Smooth muscle cell of trachea (primary cell): ENCODE measurements around the gene MEOX1. TPM values are rescaled to one million over a fixed set of nuclear protein-coding genes. Genes with fewer than 3 reads are reported as not detected.

Experiments used
- total RNA-seq: library from RNA; depleted of rRNA; stranded (reverse); fragments of >200 nt; gene quantifications from 2 replicates; pipeline ENCODE4 v1.2.1, GENCODE V29; 2014

The MEOX1 gene
- not detected in 2 replicates for total RNA-seq

DNA sequence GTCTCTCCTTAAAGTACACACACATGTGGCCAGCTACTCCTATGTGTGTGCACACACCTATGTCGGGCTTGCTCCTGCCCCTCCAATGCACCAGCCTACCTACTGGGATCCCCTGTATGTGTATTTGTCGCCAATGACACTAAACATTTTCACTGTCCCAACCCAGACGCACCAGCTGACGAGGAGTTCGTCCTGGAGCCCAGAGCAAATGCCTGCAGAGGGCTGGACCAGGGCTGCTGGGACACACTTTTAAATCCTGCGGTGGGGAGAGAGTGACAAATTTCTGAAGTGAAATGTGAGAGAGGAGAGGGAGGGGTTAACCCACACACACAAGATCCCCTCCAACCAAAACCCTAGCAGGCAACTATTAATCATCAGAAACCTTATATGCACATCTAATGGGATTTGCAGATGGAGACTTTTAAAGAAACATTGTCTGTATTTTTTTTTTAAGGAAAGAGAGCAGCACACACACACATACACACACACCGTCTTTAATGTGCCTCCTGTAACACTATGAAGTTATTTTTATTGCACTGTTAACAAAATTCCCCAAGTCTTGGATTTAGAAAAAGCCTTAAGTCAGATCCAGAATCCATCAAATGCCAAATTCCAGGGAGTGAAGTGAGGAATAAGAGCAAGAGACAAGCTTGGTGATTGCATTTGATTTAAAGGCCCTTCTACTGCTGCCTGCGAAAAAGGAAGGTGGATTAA is at the start of gene MEOX1:
Gene MEOX1, minus strand, starts transcription at position 224 of the 714 bp plus-strand sequence. CDS start 388 bp downstream, outside the sequence.

Other genes with a start within 250 kb of the MEOX1 start
- 40.5 and 47.6 TPM in 2 replicates for gene DHX8, start 177.9 kb downstream of the MEOX1 start, total RNA-seq
- gene ETV4, start 115.6 kb downstream of the MEOX1 start, total RNA-seq, result 1.2 and 1.5 TPM in 2 replicates
- gene SOST, start 96.9 kb upstream of the MEOX1 start, total RNA-seq, result not detected in 2 replicates
- gene DUSP3, start 117.1 kb upstream of the MEOX1 start, total RNA-seq, result 47.4 and 64.0 TPM in 2 replicates
- under 0.01 TPM in 1 of 2 replicates, not detected in the other for gene CFAP97D1, start 118.5 kb upstream of the MEOX1 start, total RNA-seq
- 8.6 and 10.0 TPM in 2 replicates for gene MPP3, start 171.2 kb upstream of the MEOX1 start, total RNA-seq
- gene CD300LG, start 185.3 kb upstream of the MEOX1 start, total RNA-seq, result not detected in 2 replicates
- 4.3 and 7.4 TPM in 2 replicates for gene MPP2, start 245.6 kb upstream of the MEOX1 start, total RNA-seq